GM21381 (cell line): ENCODE data around the gene KNG1.
A peak's percentile ranks its signal among the peaks of the same experiment; 100 is the strongest.

ENCODE experiments used
- ATAC-seq: cut with Tn5 transposase; IDR thresholded peaks from one replicate; pipeline ENCODE4 v1.9.1; 2021; ENCODE audit warnings: mild to moderate bottlenecking, moderate library complexity; ENCODE audit not compliant: unreplicated experiment

KNG1 gene

DNA sequence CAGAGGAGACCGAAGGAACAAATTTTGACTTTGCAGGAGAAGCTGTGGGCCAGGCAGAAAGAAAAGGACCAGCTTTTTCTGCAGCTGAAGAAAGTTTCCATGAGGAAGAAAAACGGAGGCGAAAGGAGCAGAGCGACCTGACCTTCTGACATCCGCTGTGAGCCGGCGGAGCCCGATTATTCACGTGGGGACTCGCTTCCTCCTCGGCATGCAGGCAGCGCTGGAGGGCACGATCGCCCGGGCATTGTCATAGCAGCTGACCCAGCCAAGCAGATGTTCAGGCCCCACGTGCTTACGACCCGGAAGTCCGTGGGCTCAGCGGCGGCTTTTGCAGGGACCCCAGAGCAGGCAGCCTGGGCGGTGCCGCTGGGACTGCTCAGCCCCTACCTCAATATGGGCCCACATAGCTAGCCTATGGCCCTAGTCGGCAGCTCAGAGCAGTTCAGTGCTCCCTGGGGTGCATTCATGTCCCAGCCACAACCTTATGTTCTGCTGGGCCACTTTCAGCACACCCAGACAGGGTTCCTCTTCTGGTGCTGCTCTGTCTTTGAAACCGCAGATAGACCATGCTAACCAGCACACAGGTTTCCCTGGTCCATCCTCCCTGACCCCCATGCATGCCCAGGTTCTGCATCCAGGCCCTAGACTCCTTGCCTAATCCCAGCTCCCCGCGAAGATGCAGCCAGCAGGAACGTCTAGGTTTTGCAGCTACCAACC, 55.7 kb downstream of the KNG1 start:
- ATAC-seq: peak; percentile 91

DNA sequence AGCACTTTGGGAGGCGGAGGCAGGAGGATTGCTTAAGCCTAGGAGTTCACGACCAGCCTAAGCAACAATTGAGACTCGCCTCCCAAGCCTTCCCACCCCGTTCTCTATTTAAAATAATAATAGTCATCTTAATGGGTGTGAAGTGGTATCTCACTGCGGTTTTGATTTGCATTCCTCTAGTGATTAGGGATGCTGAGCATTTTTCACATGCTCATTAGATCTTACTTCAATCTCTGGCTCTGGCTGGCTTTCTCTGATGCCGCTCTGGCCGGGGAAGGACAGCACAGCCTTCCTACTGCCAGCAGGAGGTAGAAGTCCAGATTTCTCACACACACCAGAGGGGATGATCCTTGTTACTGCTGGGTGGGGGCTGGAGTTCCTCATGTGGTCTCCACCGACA, 58.8 kb downstream of the KNG1 start:
- no peak for ATAC-seq

DNA sequence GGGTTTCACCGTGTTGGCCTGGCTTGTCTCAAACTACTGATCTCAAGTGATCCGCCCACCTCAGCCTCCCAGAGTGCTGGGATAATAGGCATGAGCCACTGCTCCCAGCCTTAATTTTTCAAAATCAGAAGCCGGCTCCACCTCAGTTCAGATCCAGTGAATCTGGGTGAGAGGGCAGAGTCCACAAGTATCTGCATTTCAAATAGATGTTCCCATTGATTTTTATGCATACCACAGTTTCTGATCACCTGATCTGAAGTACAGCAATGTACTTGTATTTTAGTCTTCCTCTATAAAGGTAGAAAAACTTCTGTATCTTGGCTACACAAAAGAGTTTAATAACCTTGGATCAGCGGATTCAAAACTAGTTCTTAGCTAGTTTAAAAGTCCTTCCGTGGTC, 62.0 kb downstream of the KNG1 start:
- ATAC-seq: no peak

DNA sequence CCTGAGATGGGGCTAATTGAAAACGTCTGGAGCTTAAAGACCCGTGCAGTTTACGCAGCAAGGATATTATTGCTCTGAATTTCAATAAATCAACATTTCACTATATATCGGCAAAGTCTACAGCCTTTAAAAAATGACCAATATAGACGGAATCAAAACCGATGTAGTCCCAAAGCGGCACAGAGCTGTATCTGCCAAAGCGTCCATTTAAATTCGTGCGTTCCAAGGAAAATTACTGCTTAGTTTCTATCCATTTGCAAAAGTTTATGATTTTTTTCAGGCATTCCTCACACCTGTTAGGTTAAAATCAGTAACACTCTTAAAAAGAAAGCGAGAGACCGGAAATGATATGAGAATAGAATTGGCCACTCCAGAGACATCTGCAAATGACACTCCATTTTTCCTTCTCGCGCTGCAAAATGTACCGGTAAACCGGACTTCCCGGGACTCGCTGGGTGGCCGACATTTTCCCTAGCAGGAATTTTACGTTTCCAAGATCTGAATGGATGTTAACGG, 65.4 kb downstream of the KNG1 start:
- peak; percentile 18 for ATAC-seq

DNA sequence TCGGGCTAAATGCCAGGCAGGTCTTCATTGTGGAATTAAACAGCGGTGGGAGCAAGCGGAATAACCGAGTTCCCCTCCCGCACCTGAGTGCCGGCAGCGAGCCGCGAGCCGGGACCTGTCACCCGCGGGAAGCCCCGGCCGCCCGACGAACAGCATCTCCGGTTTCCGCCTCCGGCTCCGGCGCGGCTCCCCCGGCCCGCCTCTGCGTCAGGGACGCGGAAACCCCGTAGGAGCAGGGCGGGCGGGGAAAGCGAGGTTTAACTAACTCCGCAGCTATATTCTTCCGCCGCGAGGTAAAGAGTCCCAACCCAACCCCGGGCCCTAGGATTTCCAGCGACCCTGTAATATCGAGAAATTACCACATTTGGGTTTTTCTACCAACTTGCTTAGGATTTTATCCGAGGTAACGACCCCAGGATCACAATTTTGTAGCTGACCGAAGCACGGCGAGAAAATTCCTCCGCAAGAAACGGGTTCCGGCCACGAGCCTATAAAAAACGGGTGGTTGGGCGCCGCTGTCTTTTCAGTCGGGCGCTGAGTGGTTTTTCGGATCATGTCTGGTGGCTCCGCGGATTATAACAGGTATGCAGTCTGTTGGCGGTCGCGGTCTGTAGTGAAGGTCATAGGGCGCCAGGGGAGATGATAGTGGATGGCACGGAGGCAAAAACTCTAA, 66.0 kb downstream of the KNG1 start, which contains the start of gene EIF4A2:
TSS of gene EIF4A2 (plus strand) at position 520 of the 673 bp plus-strand sequence. CDS start at position 554, 34 bp downstream.
- peak; percentile 55 for ATAC-seq

DNA sequence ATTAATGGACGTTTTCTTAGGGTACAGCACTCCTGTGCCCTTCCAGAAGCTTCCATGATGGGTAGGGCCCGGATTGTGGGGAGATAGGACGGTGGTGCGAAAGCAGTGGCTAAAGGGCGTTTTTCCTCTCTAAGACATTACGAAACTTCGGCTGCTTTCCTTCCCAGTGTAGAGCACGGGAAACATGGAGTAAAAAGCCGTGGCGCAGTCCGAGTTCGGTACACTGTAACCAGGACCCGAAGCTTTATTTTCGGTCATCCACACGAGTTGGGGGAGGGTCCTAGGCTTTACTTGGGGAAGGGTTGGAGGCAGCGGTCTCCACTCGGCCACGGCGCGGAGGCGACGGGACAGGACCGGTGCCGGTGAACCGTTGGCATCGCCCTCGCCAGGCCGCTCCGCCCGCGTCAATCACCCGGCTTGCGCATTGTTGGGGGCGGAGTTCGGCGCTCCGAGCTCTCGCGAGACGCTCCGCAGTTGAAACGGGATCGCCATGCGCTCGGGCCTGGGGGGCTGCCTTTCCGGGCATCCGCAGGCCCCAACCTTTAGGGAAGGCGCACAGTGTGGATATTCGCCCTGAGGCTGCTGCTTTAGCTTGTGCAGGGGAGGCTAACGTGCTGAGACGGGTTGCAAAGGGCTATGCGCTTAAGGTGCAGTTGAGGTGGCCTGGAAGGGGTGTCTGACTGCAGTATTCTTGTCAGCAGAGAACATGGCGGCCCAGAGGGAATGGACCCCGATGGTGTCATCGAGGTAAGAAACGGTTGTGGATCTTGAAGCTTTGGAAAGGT, 66.8 kb downstream of the KNG1 start:
- peak; percentile 61 for ATAC-seq

DNA sequence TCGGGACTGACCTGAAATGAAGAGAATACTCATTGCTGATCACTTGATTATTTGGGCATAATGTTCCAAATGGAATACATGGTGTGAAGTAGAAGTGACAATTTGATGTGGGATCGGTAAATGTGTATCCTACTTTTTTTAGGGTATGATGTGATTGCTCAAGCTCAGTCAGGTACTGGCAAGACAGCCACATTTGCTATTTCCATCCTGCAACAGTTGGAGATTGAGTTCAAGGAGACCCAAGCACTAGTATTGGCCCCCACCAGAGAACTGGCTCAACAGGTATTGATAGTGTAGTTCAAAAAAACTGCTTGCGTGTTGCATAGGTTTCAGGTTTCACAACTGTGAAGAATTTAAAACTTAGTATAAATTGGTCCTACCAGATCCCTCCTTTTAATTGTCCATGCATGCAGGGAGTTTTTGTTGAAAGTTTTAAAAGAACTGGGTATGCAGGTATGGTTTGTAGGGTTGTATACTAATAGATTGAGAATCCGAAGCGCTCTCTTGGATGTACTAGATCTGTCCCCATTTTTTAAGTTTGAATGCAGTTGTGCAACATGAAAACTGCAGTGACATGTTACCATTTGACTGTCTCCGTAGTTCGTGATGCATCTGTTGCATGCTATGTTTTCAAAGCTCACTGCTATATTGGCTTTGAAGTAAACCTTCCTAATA, 67.8 kb downstream of the KNG1 start:
- ATAC-seq: no peak

DNA sequence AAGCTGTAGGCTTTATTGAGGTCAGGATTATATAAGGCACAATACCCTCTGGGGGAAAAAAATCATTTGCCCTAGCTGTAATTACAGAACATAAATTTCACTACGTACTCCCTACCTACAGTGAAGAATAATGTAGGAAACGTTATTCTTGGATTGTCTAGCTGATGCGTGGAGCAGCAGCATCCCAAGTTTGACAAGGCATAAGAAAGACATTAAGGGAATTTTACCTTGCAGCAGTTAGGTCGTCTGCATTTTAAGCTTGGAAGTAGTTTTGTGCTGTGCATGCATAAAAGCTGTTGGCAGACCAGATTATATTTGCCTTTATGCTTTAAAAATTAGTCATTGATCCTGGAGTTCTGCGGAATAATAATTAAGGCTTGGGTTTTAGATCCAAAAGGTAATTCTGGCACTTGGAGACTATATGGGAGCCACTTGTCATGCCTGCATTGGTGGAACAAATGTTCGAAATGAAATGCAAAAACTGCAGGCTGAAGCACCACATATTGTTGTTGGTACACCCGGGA, 68.4 kb downstream of the KNG1 start:
- no peak for ATAC-seq

DNA sequence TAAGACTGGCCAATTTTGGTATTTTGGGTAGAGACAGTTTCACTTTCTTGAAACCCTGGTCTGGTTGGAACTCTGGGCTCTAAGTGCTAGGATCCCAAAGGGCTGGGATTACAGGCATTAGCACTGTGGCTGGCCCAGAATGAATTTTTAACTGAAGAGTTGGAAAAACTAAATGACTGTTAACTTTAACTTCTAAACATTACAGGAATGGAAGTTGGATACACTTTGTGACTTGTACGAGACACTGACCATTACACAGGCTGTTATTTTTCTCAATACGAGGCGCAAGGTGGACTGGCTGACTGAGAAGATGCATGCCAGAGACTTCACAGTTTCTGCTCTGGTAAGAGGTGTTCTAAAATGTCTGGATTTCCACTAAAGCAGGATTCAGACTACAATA, 69.8 kb downstream of the KNG1 start:
- ATAC-seq: no peak

DNA sequence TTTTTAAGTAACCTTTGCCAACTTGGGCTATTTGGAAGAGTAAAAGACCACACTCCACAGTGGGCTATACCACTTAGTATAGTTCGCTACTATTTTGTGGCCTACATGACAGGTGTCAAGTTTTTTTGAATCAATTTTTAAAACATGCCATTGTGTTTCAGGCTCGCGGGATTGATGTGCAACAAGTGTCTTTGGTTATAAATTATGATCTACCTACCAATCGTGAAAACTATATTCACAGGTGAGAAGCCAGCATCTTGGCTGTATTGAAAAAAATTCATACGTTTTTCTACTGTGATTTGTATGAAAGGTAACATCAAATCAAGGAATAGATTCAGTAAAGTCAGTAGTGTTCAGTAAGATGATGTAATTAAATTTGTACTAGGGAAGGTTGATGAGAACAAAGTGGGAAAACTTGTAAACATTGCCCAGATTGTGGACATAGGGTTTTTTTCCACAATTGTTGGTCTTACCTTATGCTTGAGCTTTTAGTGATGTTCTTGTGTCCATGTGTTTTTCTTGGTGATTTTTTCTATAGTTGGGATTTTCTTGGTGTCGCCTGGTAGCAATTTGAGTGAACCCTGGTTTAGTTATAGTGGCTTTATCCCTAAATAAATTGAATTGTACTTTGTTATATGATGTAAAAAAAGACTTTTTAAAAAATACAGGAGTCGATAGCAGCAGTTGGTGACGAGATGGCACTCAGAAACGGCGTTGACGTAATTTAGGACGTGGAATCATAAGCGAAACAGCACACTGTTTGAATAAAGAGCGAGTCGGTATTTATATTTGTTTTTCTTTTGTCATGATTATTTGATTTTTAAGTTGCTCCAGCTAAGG, 70.7 kb downstream of the KNG1 start:
- ATAC-seq: no peak

DNA sequence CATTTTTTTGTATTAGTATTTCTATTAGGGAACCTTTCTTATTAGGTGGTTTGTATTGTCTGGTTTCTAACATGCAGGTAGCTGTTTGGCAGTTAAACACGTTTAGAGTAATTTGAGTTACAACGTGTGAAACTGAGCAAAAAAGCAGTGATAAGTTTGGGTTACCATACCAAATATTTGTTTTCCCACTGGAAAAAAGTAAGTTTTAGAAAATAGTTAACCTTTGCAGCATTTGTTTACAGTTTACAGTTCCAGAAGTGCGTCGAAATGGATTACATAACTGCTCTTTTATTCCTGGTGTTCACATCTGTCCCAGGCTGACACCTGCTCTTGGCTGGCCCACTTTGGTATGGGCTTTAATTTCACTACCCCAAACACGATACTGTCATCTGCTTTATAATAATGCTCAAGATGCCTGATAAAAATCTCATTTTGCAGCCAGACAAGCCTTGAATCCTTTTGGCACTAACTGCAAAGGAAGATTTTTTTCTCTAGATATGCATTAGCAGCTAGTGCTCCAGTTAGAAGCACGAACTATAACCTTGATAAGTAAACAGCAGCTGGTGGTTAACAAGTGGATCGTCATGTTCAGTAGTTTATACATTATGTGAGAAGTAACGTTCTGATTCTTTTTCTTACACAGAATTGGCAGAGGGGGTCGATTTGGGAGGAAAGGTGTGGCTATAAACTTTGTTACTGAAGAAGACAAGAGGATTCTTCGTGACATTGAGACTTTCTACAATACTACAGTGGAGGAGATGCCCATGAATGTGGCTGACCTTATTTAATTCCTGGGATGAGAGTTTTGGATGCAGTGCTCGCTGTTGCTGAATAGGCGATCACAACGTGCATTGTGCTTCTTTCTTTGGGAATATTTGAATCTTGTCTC, 71.6 kb downstream of the KNG1 start:
- ATAC-seq: no peak

DNA sequence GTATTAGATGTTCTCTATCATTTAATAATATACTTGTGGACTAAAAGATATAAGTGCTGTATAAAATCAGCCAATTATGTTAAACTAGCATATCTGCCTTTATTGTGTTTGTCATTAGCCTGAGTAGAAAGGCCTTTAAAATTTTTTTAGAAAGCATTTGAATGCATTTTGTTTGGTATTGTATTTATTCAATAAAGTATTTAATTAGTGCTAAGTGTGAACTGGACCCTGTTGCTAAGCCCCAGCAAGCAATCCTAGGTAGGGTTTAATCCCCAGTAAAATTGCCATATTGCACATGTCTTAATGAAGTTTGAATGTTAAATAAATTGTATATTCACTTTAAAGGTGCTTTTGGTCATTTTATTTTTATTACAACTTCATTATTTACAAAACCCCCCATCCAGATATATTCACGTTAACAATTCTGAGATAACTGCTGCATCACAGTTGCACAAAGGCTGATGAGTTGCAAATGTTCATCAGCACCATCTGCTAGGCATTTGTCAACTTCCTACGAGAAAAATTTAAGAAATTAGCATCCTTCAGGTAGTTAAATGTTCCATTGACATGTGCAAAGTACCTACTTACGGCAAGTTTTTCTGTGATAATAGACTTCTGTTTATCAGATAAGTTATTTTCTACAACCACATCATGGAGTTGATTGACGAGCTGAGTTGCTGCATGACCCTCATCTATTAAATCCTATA, 72.5 kb downstream of the KNG1 start:
- no peak for ATAC-seq

DNA sequence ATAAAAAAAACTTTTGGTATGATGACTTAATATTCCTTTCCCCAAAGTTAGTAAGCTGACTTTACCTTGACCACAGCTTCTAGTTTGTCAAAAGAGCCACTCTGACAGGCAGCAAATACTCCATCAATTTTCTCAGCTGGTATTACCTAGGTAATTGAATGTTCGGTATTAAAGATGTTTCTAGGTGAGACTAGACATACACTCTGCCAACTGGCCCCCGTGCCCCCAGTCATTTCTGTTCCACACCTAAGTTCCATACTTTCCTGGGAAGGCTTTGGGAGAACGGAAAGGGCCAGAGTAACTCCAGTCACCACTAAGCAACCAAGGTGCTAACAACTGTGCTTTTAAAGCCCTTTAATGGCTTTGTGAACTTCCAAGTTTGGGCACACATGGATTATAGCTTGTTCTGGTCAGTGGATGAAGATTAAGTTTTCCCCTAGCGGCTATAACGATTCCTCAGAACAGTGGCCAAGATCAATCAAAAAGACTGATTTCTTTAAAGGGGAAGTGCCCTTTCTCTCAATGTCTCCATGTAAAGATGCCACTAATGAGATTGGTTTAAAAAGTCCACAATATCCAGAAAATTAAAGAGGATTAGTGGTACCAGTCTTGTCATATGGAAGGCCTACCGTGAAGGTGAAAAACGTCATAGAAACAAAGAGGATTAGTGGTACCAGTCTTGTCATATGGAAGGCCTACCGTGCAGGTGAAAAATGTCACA, 73.3 kb downstream of the KNG1 start:
- no peak for ATAC-seq
